GM12878 (cell line): Measurements from ENCODE around the gene TMEM88.

Source experiments
- CTCF ChIP-seq, 3 experiments: IDR thresholded peaks in 2 of 3; conservative IDR thresholded peaks in 1 of 3; 2 replicates each; pipeline ENCODE4 v1.5.1; 2011; ENCODE audit warnings: low read depth in 3 of 3, low read length in 3 of 3, mild to moderate bottlenecking in 3 of 3, control low read depth in 2 of 3, moderate library complexity in 2 of 3, inconsistent platforms in 1 of 3, mixed read lengths in 1 of 3; ENCODE audit not compliant: control insufficient read depth in 2 of 3, insufficient read depth in 1 of 3; ENCODE audit errors: extremely low read depth in 1 of 3
- HDAC2 ChIP-seq: fragments of 200-600 bp; sonication (generic); IDR thresholded peaks from 2 replicates; pipeline ENCODE4 v1.6.1; 2017
- LARP7 ChIP-seq: fragments of 450-650 bp; IDR thresholded peaks from 2 replicates; pipeline ENCODE4 v1.6.1; 2017; ENCODE audit warnings: mild to moderate bottlenecking
- POLR2AphosphoS2 ChIP-seq: IDR thresholded peaks from 2 replicates; pipeline ENCODE4 v1.6.1; 2011; ENCODE audit warnings: low read depth, mild to moderate bottlenecking, low read length, improper control_type of control experiment, moderate library complexity
- RB1 ChIP-seq: fragments of 450-650 bp; formaldehyde crosslinking; IDR thresholded peaks from 2 replicates; pipeline ENCODE4 v1.6.1; 2017; ENCODE audit warnings: mild to moderate bottlenecking, borderline replicate concordance
- RFX5 ChIP-seq: IDR thresholded peaks from 2 replicates; pipeline ENCODE4 v1.6.1; 2011; ENCODE audit warnings: low read depth, low read length, improper control_type of control experiment
- SIN3A ChIP-seq: IDR thresholded peaks from 2 replicates; pipeline ENCODE4 v1.6.1; 2012; ENCODE audit warnings: low read depth, low read length, improper control_type of control experiment
- SMC3 ChIP-seq: IDR thresholded peaks from 2 replicates; pipeline ENCODE4 v1.6.1; 2011; ENCODE audit warnings: low read length, improper control_type of control experiment, borderline replicate concordance
- SP1 ChIP-seq: IDR thresholded peaks from one replicate; pipeline ENCODE4 v1.6.1; 2011; ENCODE audit warnings: low read depth, low read length
- YBX1 ChIP-seq: fragments of 450-650 bp; IDR thresholded peaks from 2 replicates; pipeline ENCODE4 v1.6.1; 2016; ENCODE audit warnings: antibody characterized with exemption

- no peak for TF ChIP-seq HDAC2
- TF ChIP-seq RFX5, result no peak
- TF ChIP-seq YBX1, result no peak
- TF ChIP-seq POLR2AphosphoS2, result no peak
- TF ChIP-seq CTCF (IDR thresholded peaks at IDR 0.05 in 2 of 3, conservative IDR thresholded peaks at IDR 0.05 in 1 of 3; ENCODE audit: control insufficient read depth in 2 of 3, extremely low read depth in 1 of 3, insufficient read depth in 1 of 3, low read depth in 3 of 3, low read length in 3 of 3), result no peak
- TF ChIP-seq SP1, result no peak
- no peak for TF ChIP-seq SMC3
- TF ChIP-seq LARP7, result no peak
- TF ChIP-seq SIN3A, result no peak
- TF ChIP-seq RB1, result no peak
Measured at GRCh38 chr17:7839190-7839875, 15.5 kb upstream of the TMEM88 start.
